SK-N-SH treated with all-trans-retinoic acid at 6 μM for 48 hours (cell line): ENCODE results near the gene SMIM31.

ENCODE experiments used
- ARNTL ChIP-seq: fragments of 450-650 bp; formaldehyde crosslinking; IDR thresholded peaks from 2 replicates; pipeline ENCODE4 v1.5.0; 2020; ENCODE audit warnings: low read depth, mild to moderate bottlenecking, moderate library complexity, borderline replicate concordance
- CSDC2 ChIP-seq: fragments of 250-450 bp; sonication (Bioruptor Pico); IDR thresholded peaks from 2 replicates; pipeline ENCODE4 v1.5.0; 2020; ENCODE audit warnings: mild to moderate bottlenecking, moderate library complexity
- ESRRG ChIP-seq: fragments of 250-450 bp; sonication (Bioruptor Pico); IDR thresholded peaks from 2 replicates; pipeline ENCODE4 v1.6.1; 2021; ENCODE audit warnings: mild to moderate bottlenecking
- PPARA ChIP-seq: fragments of 250-450 bp; sonication (Bioruptor Pico); IDR thresholded peaks from 2 replicates; pipeline ENCODE4 v1.5.0; 2020; ENCODE audit warnings: mild to moderate bottlenecking, borderline replicate concordance
- RARB ChIP-seq: fragments of 250-450 bp; sonication (Bioruptor Pico); IDR thresholded peaks from 2 replicates; pipeline ENCODE4 v1.8.0; 2021; ENCODE audit warnings: mild to moderate bottlenecking, moderate library complexity
- TOX ChIP-seq: fragments of 250-450 bp; sonication (Bioruptor Pico); IDR thresholded peaks from 2 replicates; pipeline ENCODE4 v1.8.0; 2021; ENCODE audit warnings: mild to moderate bottlenecking, moderate library complexity, borderline replicate concordance
- TF ChIP-seq, protein P1 (sequence below): fragments of 250-450 bp; sonication (Bioruptor Pico); IDR thresholded peaks from 2 replicates; pipeline ENCODE4 v1.8.0; 2020; ENCODE audit warnings: mild to moderate bottlenecking, moderate library complexity, borderline replicate concordance
- TF ChIP-seq, protein P2 (sequence below): fragments of 250-450 bp; sonication (Bioruptor Pico); IDR thresholded peaks from 2 replicates; pipeline ENCODE4 v1.5.1; 2021; ENCODE audit warnings: mild to moderate bottlenecking, moderate library complexity
- TF ChIP-seq, protein P3 (sequence below): fragments of 250-450 bp; sonication (Bioruptor Pico); IDR thresholded peaks from 2 replicates; pipeline ENCODE4 v1.5.0; 2020; ENCODE audit warnings: mild to moderate bottlenecking, moderate library complexity

DNA sequence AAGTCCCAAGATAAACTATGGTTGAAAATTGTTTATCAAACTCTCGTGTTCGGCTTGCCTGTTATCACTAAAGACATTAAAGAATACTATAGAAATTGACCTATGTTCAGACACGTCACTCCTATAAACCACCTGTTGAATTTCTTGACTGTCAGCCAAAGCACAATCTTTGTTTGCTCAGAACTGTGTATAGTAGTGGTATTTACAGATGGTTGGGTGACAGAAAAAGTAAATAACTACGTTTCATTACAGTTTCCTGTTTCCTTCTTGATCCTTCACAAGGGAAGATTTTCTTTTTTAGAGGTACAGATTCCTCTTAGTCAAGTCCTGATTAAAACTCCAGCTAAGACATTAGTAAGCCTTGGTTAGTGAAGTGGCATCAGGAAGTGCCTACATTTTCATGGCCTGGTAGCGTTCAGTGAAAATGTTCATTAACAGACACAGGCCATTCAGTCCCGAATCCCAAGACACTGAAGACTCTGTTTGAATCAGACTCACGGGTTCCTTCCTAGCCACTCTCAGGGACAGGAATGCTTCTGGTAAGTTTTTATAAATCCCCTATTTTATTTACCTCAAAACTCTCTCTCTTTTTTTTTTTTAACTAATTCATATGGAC, at the start of gene SMIM31:
- TF ChIP-seq PPARA (CRISPR knock-in tag) (no peak), TOX (CRISPR knock-in tag) (no peak), RARB (CRISPR knock-in tag) (no peak), ARNTL (no peak), CSDC2 (CRISPR knock-in tag) (no peak), ESRRG (CRISPR knock-in tag) (no peak)
- TF ChIP-seq, protein P1, sequence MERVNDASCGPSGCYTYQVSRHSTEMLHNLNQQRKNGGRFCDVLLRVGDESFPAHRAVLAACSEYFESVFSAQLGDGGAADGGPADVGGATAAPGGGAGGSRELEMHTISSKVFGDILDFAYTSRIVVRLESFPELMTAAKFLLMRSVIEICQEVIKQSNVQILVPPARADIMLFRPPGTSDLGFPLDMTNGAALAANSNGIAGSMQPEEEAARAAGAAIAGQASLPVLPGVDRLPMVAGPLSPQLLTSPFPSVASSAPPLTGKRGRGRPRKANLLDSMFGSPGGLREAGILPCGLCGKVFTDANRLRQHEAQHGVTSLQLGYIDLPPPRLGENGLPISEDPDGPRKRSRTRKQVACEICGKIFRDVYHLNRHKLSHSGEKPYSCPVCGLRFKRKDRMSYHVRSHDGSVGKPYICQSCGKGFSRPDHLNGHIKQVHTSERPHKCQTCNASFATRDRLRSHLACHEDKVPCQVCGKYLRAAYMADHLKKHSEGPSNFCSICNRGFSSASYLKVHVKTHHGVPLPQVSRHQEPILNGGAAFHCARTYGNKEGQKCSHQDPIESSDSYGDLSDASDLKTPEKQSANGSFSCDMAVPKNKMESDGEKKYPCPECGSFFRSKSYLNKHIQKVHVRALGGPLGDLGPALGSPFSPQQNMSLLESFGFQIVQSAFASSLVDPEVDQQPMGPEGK (CRISPR knock-in tag), result no peak
- TF ChIP-seq, protein P2, sequence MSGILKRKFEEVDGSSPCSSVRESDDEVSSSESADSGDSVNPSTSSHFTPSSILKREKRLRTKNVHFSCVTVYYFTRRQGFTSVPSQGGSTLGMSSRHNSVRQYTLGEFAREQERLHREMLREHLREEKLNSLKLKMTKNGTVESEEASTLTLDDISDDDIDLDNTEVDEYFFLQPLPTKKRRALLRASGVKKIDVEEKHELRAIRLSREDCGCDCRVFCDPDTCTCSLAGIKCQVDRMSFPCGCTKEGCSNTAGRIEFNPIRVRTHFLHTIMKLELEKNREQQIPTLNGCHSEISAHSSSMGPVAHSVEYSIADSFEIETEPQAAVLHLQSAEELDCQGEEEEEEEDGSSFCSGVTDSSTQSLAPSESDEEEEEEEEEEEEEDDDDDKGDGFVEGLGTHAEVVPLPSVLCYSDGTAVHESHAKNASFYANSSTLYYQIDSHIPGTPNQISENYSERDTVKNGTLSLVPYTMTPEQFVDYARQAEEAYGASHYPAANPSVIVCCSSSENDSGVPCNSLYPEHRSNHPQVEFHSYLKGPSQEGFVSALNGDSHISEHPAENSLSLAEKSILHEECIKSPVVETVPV (CRISPR knock-in tag), result no peak
- TF ChIP-seq, protein P3, sequence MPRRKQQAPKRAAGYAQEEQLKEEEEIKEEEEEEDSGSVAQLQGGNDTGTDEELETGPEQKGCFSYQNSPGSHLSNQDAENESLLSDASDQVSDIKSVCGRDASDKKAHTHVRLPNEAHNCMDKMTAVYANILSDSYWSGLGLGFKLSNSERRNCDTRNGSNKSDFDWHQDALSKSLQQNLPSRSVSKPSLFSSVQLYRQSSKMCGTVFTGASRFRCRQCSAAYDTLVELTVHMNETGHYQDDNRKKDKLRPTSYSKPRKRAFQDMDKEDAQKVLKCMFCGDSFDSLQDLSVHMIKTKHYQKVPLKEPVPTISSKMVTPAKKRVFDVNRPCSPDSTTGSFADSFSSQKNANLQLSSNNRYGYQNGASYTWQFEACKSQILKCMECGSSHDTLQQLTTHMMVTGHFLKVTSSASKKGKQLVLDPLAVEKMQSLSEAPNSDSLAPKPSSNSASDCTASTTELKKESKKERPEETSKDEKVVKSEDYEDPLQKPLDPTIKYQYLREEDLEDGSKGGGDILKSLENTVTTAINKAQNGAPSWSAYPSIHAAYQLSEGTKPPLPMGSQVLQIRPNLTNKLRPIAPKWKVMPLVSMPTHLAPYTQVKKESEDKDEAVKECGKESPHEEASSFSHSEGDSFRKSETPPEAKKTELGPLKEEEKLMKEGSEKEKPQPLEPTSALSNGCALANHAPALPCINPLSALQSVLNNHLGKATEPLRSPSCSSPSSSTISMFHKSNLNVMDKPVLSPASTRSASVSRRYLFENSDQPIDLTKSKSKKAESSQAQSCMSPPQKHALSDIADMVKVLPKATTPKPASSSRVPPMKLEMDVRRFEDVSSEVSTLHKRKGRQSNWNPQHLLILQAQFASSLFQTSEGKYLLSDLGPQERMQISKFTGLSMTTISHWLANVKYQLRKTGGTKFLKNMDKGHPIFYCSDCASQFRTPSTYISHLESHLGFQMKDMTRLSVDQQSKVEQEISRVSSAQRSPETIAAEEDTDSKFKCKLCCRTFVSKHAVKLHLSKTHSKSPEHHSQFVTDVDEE, result no peak
